H9 (cell line): Measurements from ENCODE around the gene FHOD1. TPM values are rescaled to one million over a fixed set of nuclear protein-coding genes. Genes with fewer than 3 reads are reported as not detected.

Experiments used
- DNase-seq: peaks from one replicate; pipeline ENCODE4 v3.0.0-alpha.2; 2017
- H2AFZ ChIP-seq: one replicate; pipeline ENCODE4 v1.6.1; 2013; ENCODE audit warnings: mild to moderate bottlenecking, low read length, control low read depth, moderate library complexity
- H2AK5ac ChIP-seq: 2 replicates; pipeline ENCODE4 v1.6.1; 2013; ENCODE audit warnings: low read length, control low read depth, mixed read lengths; ENCODE audit not compliant: insufficient read length
- H2BK120ac ChIP-seq: one replicate; pipeline ENCODE4 v1.6.1; 2013; ENCODE audit warnings: low read depth, mild to moderate bottlenecking, low read length, control low read depth, inconsistent platforms; ENCODE audit not compliant: poor library complexity, severe bottlenecking
- H2BK12ac ChIP-seq: 2 replicates; pipeline ENCODE4 v1.6.1; 2013; ENCODE audit warnings: low read length, control low read depth, mixed read lengths, low read depth; ENCODE audit not compliant: insufficient read length
- H2BK15ac ChIP-seq: 2 replicates; pipeline ENCODE4 v1.6.1; 2013; ENCODE audit warnings: low read depth, low read length, control low read depth
- H2BK20ac ChIP-seq: one replicate; pipeline ENCODE4 v1.6.1; 2013; ENCODE audit warnings: low read depth, mild to moderate bottlenecking, low read length, control low read depth, inconsistent platforms; ENCODE audit not compliant: poor library complexity, severe bottlenecking
- H2BK5ac ChIP-seq: 2 replicates; pipeline ENCODE4 v1.6.1; 2013; ENCODE audit warnings: low read length, control low read depth, mixed read lengths; ENCODE audit not compliant: insufficient read length
- H3K14ac ChIP-seq: 2 replicates; pipeline ENCODE4 v1.6.1; 2013; ENCODE audit warnings: low read length, control low read depth; ENCODE audit not compliant: insufficient read depth
- H3K18ac ChIP-seq: 2 replicates; pipeline ENCODE4 v1.6.1; 2013; ENCODE audit warnings: low read depth, mild to moderate bottlenecking, mixed read lengths, low read length, control low read depth; ENCODE audit not compliant: insufficient read length
- H3K23ac ChIP-seq: 2 replicates; pipeline ENCODE4 v1.6.1; 2013; ENCODE audit warnings: low read length, control low read depth, mixed read lengths, low read depth; ENCODE audit not compliant: insufficient read length
- H3K23me2 ChIP-seq: 2 replicates; pipeline ENCODE4 v1.6.1; 2013; ENCODE audit warnings: low read depth, mild to moderate bottlenecking, mixed read lengths, low read length, control low read depth; ENCODE audit not compliant: insufficient read length, poor library complexity, severe bottlenecking
- H3K27ac ChIP-seq: 2 replicates; pipeline ENCODE4 v1.5.1; 2013; ENCODE audit warnings: low read length, control low read depth, mixed read lengths, low read depth; ENCODE audit not compliant: insufficient read length
- H3K27me3 ChIP-seq: 2 replicates; pipeline ENCODE4 v1.6.1; 2013; ENCODE audit warnings: low read length, control low read depth, inconsistent platforms; ENCODE audit not compliant: insufficient read depth
- H3K4ac ChIP-seq: 2 replicates; pipeline ENCODE4 v1.6.1; 2013; ENCODE audit warnings: low read depth, mild to moderate bottlenecking, control low read depth, inconsistent platforms, low read length, moderate library complexity
- H3K4me1 ChIP-seq: 2 replicates; pipeline ENCODE4 v1.6.1; 2013; ENCODE audit warnings: low read length, control low read depth, inconsistent platforms; ENCODE audit not compliant: insufficient read depth
- H3K4me2 ChIP-seq: 2 replicates; pipeline ENCODE4 v1.6.1; 2013; ENCODE audit warnings: low read length, control low read depth, mixed read lengths; ENCODE audit not compliant: insufficient read length, insufficient read depth
- H3K56ac ChIP-seq: 2 replicates; pipeline ENCODE4 v1.6.1; 2013; ENCODE audit warnings: low read depth, mild to moderate bottlenecking, mixed read lengths, low read length, control low read depth; ENCODE audit not compliant: insufficient read length
- H3K79me1 ChIP-seq: 2 replicates; pipeline ENCODE4 v1.6.1; 2013; ENCODE audit warnings: low read depth, mild to moderate bottlenecking, moderate library complexity, low read length, control low read depth, inconsistent platforms; ENCODE audit not compliant: insufficient read depth, poor library complexity, severe bottlenecking
- H3K79me2 ChIP-seq: 2 replicates; pipeline ENCODE4 v1.6.1; 2013; ENCODE audit warnings: low read length, control low read depth, inconsistent platforms; ENCODE audit not compliant: insufficient read depth
- H3K9ac ChIP-seq: 2 replicates; pipeline ENCODE4 v1.6.1; 2013; ENCODE audit warnings: low read length, control low read depth, mixed read lengths; ENCODE audit not compliant: insufficient read length; ENCODE audit errors: extremely low read depth
- H3K9me3 ChIP-seq: one replicate; pipeline ENCODE4 v1.6.1; 2013; ENCODE audit warnings: low read depth, low read length, inconsistent platforms; ENCODE audit not compliant: control insufficient read depth
- H3T11ph ChIP-seq: one replicate; pipeline ENCODE4 v1.6.1; 2013; ENCODE audit warnings: mild to moderate bottlenecking, low read length, control low read depth, inconsistent platforms
- H4K20me1 ChIP-seq: one replicate; pipeline ENCODE4 v1.6.1; 2013; ENCODE audit not compliant: control insufficient read depth, insufficient read length, insufficient read depth
- H4K5ac ChIP-seq: 2 replicates; pipeline ENCODE4 v1.6.1; 2013; ENCODE audit warnings: low read depth, mild to moderate bottlenecking, mixed read lengths, low read length, control low read depth; ENCODE audit not compliant: insufficient read length
- H4K8ac ChIP-seq: replicated peaks from 2 replicates; pipeline ENCODE4 v1.6.1; 2013; ENCODE audit warnings: low read length, control low read depth, mixed read lengths, low read depth; ENCODE audit not compliant: insufficient read length
- H4K91ac ChIP-seq: 2 replicates; pipeline ENCODE4 v1.6.1; 2013; ENCODE audit warnings: low read depth, mild to moderate bottlenecking, moderate library complexity, mixed read lengths, low read length, control low read depth; ENCODE audit not compliant: insufficient read length
- H3K27ac Mint-ChIP-seq, 3 experiments: 2 replicates in 2 of 3; 3 replicates in 1 of 3; pipeline ENCODE4 v1.8.0; 2020 to 2021; ENCODE audit warnings: mixed read lengths in 3 of 3, mild to moderate bottlenecking in 1 of 3, moderate library complexity in 1 of 3
- H3K27me3 Mint-ChIP-seq: 2 replicates; pipeline ENCODE4 v1.8.0; 2021; ENCODE audit warnings: low read depth, mild to moderate bottlenecking, moderate library complexity, mixed read lengths
- H3K36me3 Mint-ChIP-seq, 3 experiments: 2 replicates in 2 of 3; 3 replicates in 1 of 3; pipeline ENCODE4 v1.8.0; 2020 to 2021; ENCODE audit warnings: low read depth in 3 of 3, mixed read lengths in 3 of 3; ENCODE audit not compliant: insufficient read depth in 1 of 3
- H3K4me1 Mint-ChIP-seq, 2 experiments: 2 replicates each; pipeline ENCODE4 v1.8.0; 2020; ENCODE audit warnings: mixed read lengths in 2 of 2
- H3K4me3 Mint-ChIP-seq, 2 experiments: 2 replicates in 1 of 2; 3 replicates in 1 of 2; pipeline ENCODE4 v1.8.0; 2020 to 2021; ENCODE audit warnings: mild to moderate bottlenecking in 2 of 2, mixed read lengths in 2 of 2, moderate library complexity in 1 of 2
- H3K9me3 Mint-ChIP-seq, 2 experiments: 2 replicates in 1 of 2; 3 replicates in 1 of 2; pipeline ENCODE4 v1.8.0; 2020; ENCODE audit warnings: mild to moderate bottlenecking in 2 of 2, mixed read lengths in 2 of 2, moderate library complexity in 1 of 2
- WGBS: extraction: QIAGEN DNeasy Blood & Tissue Kit; methylation state at CpG from one replicate; pipeline ENCODE4 v1.1.7; 2013; ENCODE audit warnings: missing lambda C conversion rate, low lambda C conversion rate, mixed read lengths; ENCODE audit not compliant: insufficient read length; ENCODE audit errors: extremely low coverage; 5-methylcytosine and 5-hydroxymethylcytosine counted together
- total RNA-seq: library from RNA; stranded (reverse); gene quantifications from 2 replicates; pipeline ENCODE4 v1.2.1, GENCODE V29; 2021
- TF ChIP-seq, protein P1 (sequence below): fragments of 200-600 bp; sonication (generic); conservative IDR thresholded peaks from 3 replicates; pipeline ENCODE4 v1.8.0; 2021; ENCODE audit warnings: antibody characterized with exemption, mild to moderate bottlenecking

The FHOD1 gene
- total RNA-seq, 1 experiment from 2014 or later: 67.0 TPM

DNA sequence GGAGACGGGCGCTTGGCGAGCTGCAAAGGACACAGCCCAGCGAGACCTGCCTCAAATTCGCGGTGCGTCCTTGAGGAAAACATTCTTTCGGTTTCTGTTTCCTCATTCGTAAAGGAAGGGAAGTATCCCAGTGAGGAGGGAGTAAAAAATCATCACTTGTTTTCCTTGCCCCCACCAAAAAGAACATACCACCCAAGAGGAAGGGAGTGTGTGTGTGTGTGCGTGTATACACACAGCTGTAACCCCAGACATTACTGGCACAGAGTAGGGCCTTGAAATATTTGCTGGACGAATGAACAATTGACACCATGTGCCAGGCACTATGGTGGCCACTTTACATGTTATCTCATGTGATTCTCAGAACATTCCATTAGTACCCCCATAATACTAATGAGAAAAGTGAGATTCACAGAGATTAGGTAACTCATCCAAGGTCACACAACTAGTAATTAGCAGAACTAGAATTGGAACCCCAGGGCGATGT is 61.6 kb downstream of the FHOD1 start:
- Histone ChIP-seq H2BK15ac (no peak overlapping the region), H3K4ac (no peak overlapping the region), H3K79me1 (no peaks in the 10 kb centered on the region), H3K14ac (no peak overlapping the region), H3K79me2 (no peaks in the 10 kb centered on the region), H3K27me3 (peaks cover 4% of the 10 kb centered on the region), H3K4me1 (peaks cover 6% of the 10 kb centered on the region; the same call in 1 of the 2 replicates), H3K56ac (no peak overlapping the region), H3K18ac (no peak overlapping the region), H2AFZ (no peak overlapping the region), H3K9ac (no peak overlapping the region), H3K23ac (no peak overlapping the region), H2BK5ac (no peak overlapping the region), H2BK12ac (no peak overlapping the region), H3K4me2 (peak overlapping the region; percentile 1), H3K9me3 (no peaks in the 10 kb centered on the region), H2AK5ac (no peak overlapping the region), H3K27ac (no peak overlapping the region), H4K91ac (no peak overlapping the region), H3T11ph (no peak overlapping the region), H3K23me2 (peaks cover 12% of the 10 kb centered on the region), H4K8ac (no peak overlapping the region), H2BK120ac (no peak overlapping the region), H2BK20ac (no peak overlapping the region), H4K5ac (no peak overlapping the region), H4K20me1 (no peaks in the 10 kb centered on the region)
- TF ChIP-seq, protein P1, sequence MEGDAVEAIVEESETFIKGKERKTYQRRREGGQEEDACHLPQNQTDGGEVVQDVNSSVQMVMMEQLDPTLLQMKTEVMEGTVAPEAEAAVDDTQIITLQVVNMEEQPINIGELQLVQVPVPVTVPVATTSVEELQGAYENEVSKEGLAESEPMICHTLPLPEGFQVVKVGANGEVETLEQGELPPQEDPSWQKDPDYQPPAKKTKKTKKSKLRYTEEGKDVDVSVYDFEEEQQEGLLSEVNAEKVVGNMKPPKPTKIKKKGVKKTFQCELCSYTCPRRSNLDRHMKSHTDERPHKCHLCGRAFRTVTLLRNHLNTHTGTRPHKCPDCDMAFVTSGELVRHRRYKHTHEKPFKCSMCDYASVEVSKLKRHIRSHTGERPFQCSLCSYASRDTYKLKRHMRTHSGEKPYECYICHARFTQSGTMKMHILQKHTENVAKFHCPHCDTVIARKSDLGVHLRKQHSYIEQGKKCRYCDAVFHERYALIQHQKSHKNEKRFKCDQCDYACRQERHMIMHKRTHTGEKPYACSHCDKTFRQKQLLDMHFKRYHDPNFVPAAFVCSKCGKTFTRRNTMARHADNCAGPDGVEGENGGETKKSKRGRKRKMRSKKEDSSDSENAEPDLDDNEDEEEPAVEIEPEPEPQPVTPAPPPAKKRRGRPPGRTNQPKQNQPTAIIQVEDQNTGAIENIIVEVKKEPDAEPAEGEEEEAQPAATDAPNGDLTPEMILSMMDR: no peak
- Mint-ChIP-seq H3K36me3 (no peaks in the 10 kb centered on the region), H3K4me3 (peak overlapping the region in 1 of 2 experiments; percentile 81; a peak in 2 of 5 replicates), H3K9me3 (no peaks in the 10 kb centered on the region; a peak in 1 of 5 replicates), H3K27me3 (peaks cover 29% of the 10 kb centered on the region), H3K27ac (no peak overlapping the region), H3K4me1 (peaks cover 16 to 21% of the 10 kb centered on the region in 2 experiments)
- DNase-seq: no peak
- no CpG with 5 or more reads among the region's 12 CpGs for WGBS
